A673 (cell line): ENCODE results near the gene RNF220.

ENCODE experiments used
- CTCF ChIP-seq: fragments of 300-800, 200-600 bp; sonication (generic); conservative IDR thresholded peaks from 2 replicates; pipeline ENCODE4 v1.5.1; 2017; ENCODE audit warnings: low read depth, mild to moderate bottlenecking, antibody characterized with exemption, low read length, moderate library complexity, mixed read lengths
- EZH2 ChIP-seq: fragments of 200-600 bp; sonication (generic); IDR thresholded peaks from 2 replicates; pipeline ENCODE4 v1.6.1; 2017; ENCODE audit warnings: borderline replicate concordance, low read depth, mild to moderate bottlenecking, mixed read lengths, antibody characterized with exemption, low read length; ENCODE audit not compliant: poor library complexity, severe bottlenecking

- TF ChIP-seq CTCF (no peak), EZH2 (no peak)
Measured at GRCh38 chr1:44543786-44544185, 138.7 kb downstream of the RNF220 start.
